ENCODE measurements around the gene NAP1L4.

NAP1L4 gene

GRCh38 chr11:2934021-2934550, 58.0 kb downstream of the NAP1L4 start:
- DNase-seq: no peak

- peak; percentile 78 for DNase-seq
These were observed 58.6 kb downstream of the NAP1L4 start for GRCh38 chr11:2933375-2934020.

GRCh38 chr11:2932850-2933251, 59.3 kb downstream of the NAP1L4 start:
- DNase-seq: no peak

- no peak for DNase-seq
These were observed 60.1 kb downstream of the NAP1L4 start for GRCh38 chr11:2931771-2932738.

- DNase-seq: no peak
These were observed 60.7 kb downstream of the NAP1L4 start for GRCh38 chr11:2931420-2931746.

- no peak for DNase-seq
These were observed 61.3 kb downstream of the NAP1L4 start for GRCh38 chr11:2930704-2931419.

- DNase-seq: no peak
These were observed 62.0 kb downstream of the NAP1L4 start for GRCh38 chr11:2929950-2930703.

GRCh38 chr11:2929531-2929949, 62.6 kb downstream of the NAP1L4 start:
- no peak for DNase-seq

GRCh38 chr11:2928605-2929530, 63.3 kb downstream of the NAP1L4 start, which contains the start of gene PHLDA2:
Gene PHLDA2 (minus strand): TSS chr11:2929420. CDS start chr11:2929364, 56 bp downstream.
- no peak for DNase-seq

- no peak for DNase-seq
These were observed 64.1 kb downstream of the NAP1L4 start for GRCh38 chr11:2927851-2928604.

- no peak for DNase-seq
These were observed 64.9 kb downstream of the NAP1L4 start for GRCh38 chr11:2927121-2927800.

GRCh38 chr11:2926611-2927051, 65.5 kb downstream of the NAP1L4 start:
- no peak for DNase-seq

- no peak for DNase-seq
These were observed 67.1 kb downstream of the NAP1L4 start for GRCh38 chr11:2924821-2925675.

- no peak for DNase-seq
These were observed 67.7 kb downstream of the NAP1L4 start for GRCh38 chr11:2924381-2924780.

- no peak for DNase-seq
These were observed 68.4 kb downstream of the NAP1L4 start for GRCh38 chr11:2923446-2924375.

GRCh38 chr11:2922655-2923054, 69.5 kb downstream of the NAP1L4 start:
- no peak for DNase-seq

- no peak for DNase-seq
These were observed 70.2 kb downstream of the NAP1L4 start for GRCh38 chr11:2921742-2922493.

Measured in femur (tissue), 1 donor.